Cerebellar cortex (tissue), 1 donor: ENCODE results near the gene CELF1.
"Not testable (repeated sequence)": the region's sequence is repeated elsewhere in the genome, so short reads cannot be mapped to it uniquely, and the experiment has no call there.

Source experiments
- DNase-seq: peaks from one replicate; pipeline ENCODE4 v3.0.0-alpha.2; 2015; ENCODE audit warnings: low spot score

The CELF1 gene

GRCh38 chr11:47573321-47573720 lies 20.4 kb upstream of the CELF1 start:
- no peak for DNase-seq

GRCh38 chr11:47572715-47573255 lies 19.9 kb upstream of the CELF1 start:
- DNase-seq = peak; percentile 42

- no peak for DNase-seq
Measured at GRCh38 chr11:47571895-47572294, 19.0 kb upstream of the CELF1 start.

- DNase-seq = no peak
Measured at GRCh38 chr11:47571357-47571729, 18.4 kb upstream of the CELF1 start.

GRCh38 chr11:47570651-47571356 lies 17.9 kb upstream of the CELF1 start:
- no peak for DNase-seq

- no peak for DNase-seq
Measured at GRCh38 chr11:47569646-47570045, 16.7 kb upstream of the CELF1 start.

- DNase-seq = no peak
Measured at GRCh38 chr11:47566149-47566698, 13.3 kb upstream of the CELF1 start.

- DNase-seq = no peak
Measured at GRCh38 chr11:47565340-47566148, 12.6 kb upstream of the CELF1 start, which contains the start of gene PTPMT1. Gene PTPMT1, plus strand, starts transcription at chr11:47565599. Its CDS starts 24 bp downstream, at chr11:47565623.

GRCh38 chr11:47564933-47565339 lies 12.0 kb upstream of the CELF1 start:
- no peak for DNase-seq

- not testable (repeated sequence) for DNase-seq
Measured at GRCh38 chr11:47564366-47564765, 11.4 kb upstream of the CELF1 start.

- DNase-seq = not testable (repeated sequence)
Measured at GRCh38 chr11:47562393-47562792, 9.5 kb upstream of the CELF1 start.

- no peak for DNase-seq
Measured at GRCh38 chr11:47560426-47560825, 7.5 kb upstream of the CELF1 start.

- DNase-seq = no peak
Measured at GRCh38 chr11:47558695-47559094, 5.8 kb upstream of the CELF1 start.

GRCh38 chr11:47557004-47557403 lies 4.1 kb upstream of the CELF1 start:
- not testable (repeated sequence) for DNase-seq

GRCh38 chr11:47553406-47553743 lies 443 bp upstream of the CELF1 start:
- DNase-seq = peak; percentile 67

GRCh38 chr11:47552056-47552565 lies 821 bp downstream of the CELF1 start:
- DNase-seq = peak; percentile 32

GRCh38 chr11:47551086-47551485 lies 1.8 kb downstream of the CELF1 start:
- peak; percentile 55 for DNase-seq

GRCh38 chr11:47550288-47551047 lies 2.5 kb downstream of the CELF1 start:
- no peak for DNase-seq

- not testable (repeated sequence) for DNase-seq
Measured at GRCh38 chr11:47546274-47546673, 6.7 kb downstream of the CELF1 start.

GRCh38 chr11:47545298-47545697 lies 7.6 kb downstream of the CELF1 start:
- DNase-seq = no peak

- DNase-seq = no peak
Measured at GRCh38 chr11:47541070-47541469, 11.9 kb downstream of the CELF1 start.

- DNase-seq = no peak
Measured at GRCh38 chr11:47539681-47540039, 13.3 kb downstream of the CELF1 start.
